ENCODE measurements around the gene NAGS. TPM values are rescaled to one million over a fixed set of nuclear protein-coding genes. Genes with fewer than 3 reads are reported as not detected.

NAGS gene
- polyA plus RNA-seq, 1 donor (not counting 4 experiments of a cell fraction or from before 2014, with no cell fraction given): 1.8 TPM

DNA sequence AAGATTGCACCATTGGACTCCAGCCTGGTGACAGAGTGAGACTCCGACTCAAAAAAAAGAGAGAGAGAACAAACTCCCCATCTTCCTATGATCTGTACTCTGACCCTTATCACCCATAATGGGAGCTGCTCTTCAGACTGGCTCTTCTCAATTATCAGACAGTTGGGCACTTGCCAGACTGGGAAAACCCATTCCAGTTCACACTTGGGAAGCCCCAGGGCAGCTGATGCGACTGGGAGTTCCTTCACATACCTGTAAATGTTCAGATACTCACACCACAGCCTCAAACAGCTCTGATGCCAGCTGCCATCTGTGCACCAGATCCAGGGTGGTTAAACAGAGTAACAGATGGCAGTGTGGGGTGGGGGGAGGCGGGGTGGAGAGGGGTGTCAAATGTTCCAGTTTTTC lies 34.2 kb downstream of the NAGS start:
- Histone ChIP-seq H3K9ac (ENCODE audit: control insufficient read depth, extremely low read depth, insufficient read depth, low read length) (no peak overlapping the region), H3K4me1 (ENCODE audit: control insufficient read depth, extremely low read depth, insufficient read depth, low read length) (peaks cover 23% of the 10 kb centered on the region), H3K9me3 (ENCODE audit: control insufficient read depth, low read depth, low read length) (no peaks in the 10 kb centered on the region), H3K27me3 (ENCODE audit: control insufficient read depth, extremely low read depth, insufficient read depth, low read length) (no peaks in the 10 kb centered on the region), H3K79me2 (ENCODE audit: control insufficient read depth, insufficient read depth, low read length) (peaks cover 35% of the 10 kb centered on the region), H3K9me1 (ENCODE audit: control insufficient read depth, extremely low read depth, insufficient read depth, low read length) (peaks cover 2% of the 10 kb centered on the region), H4K20me1 (ENCODE audit: control insufficient read depth, extremely low read depth, insufficient read depth, low read length) (peaks cover 2% of the 10 kb centered on the region), H2AFZ (ENCODE audit: control insufficient read depth, low read length) (no peak overlapping the region), H3K4me3 (ENCODE audit: control insufficient read depth in 2 of 3, extremely low read depth in 1 of 3, insufficient read depth in 2 of 3, low read depth in 1 of 3, low read length in 3 of 3) (no peak overlapping the region), H3K36me3 (ENCODE audit: control insufficient read depth in 2 of 2, extremely low read depth in 1 of 2, insufficient read depth in 2 of 2, low read length in 2 of 2) (peaks cover 12 to 18% of the 10 kb centered on the region in 2 experiments), H3K27ac (ENCODE audit: control insufficient read depth, insufficient read depth, low read length) (no peak overlapping the region), H3K4me2 (ENCODE audit: control insufficient read depth, extremely low read depth, insufficient read depth, low read depth, low read length) (no peak overlapping the region)
- DNase-seq (ENCODE audit: low read depth, low spot score) (no peak), FAIRE-seq (no peak)
- dilution Hi-C loops (cut with MboI; ENCODE audit: extremely low pct_ligation_motif_present, low sequenced_read_pairs): no loop called here
- TF ChIP-seq CTCF (optimal IDR thresholded peaks at IDR 0.05 in 1 of 3, IDR thresholded peaks at IDR 0.05 in 1 of 3, conservative IDR thresholded peaks at IDR 0.05 in 1 of 3; ENCODE audit: extremely low read depth in 1 of 3, insufficient read depth in 2 of 3, low read length in 3 of 3): no peak
- no peak for TF ChIP-seq EZH2 (IDR thresholded peaks at IDR 0.05; ENCODE audit: low read length)

GRCh38 chr17:44039829-44040635 lies 35.6 kb downstream of the NAGS start:
- H3K4me2 ChIP-seq (ENCODE audit: control insufficient read depth, extremely low read depth, insufficient read depth, low read depth, low read length): peak overlapping the region; percentile 58
- peaks cover 30% of the 10 kb centered on the region for H3K4me1 ChIP-seq (ENCODE audit: control insufficient read depth, extremely low read depth, insufficient read depth, low read length)
- H3K27me3 ChIP-seq (ENCODE audit: control insufficient read depth, extremely low read depth, insufficient read depth, low read length): no peaks in the 10 kb centered on the region
- no peak for DNase-seq (ENCODE audit: low read depth, low spot score)
- FAIRE-seq: peak; percentile 81
- dilution Hi-C loops (cut with MboI; ENCODE audit: extremely low pct_ligation_motif_present, low sequenced_read_pairs): no loop called here
- peaks cover 9 to 15% of the 10 kb centered on the region in 2 experiments for H3K36me3 ChIP-seq (ENCODE audit: control insufficient read depth in 2 of 2, extremely low read depth in 1 of 2, insufficient read depth in 2 of 2, low read length in 2 of 2)
- TF ChIP-seq CTCF (optimal IDR thresholded peaks at IDR 0.05 in 1 of 3, IDR thresholded peaks at IDR 0.05 in 1 of 3, conservative IDR thresholded peaks at IDR 0.05 in 1 of 3; ENCODE audit: extremely low read depth in 1 of 3, insufficient read depth in 2 of 3, low read length in 3 of 3): no peak
- TF ChIP-seq EZH2 (IDR thresholded peaks at IDR 0.05; ENCODE audit: low read length): no peak
- H3K27ac ChIP-seq (ENCODE audit: control insufficient read depth, insufficient read depth, low read length): peak overlapping the region; percentile 38
- H3K9ac ChIP-seq (ENCODE audit: control insufficient read depth, extremely low read depth, insufficient read depth, low read length): no peak overlapping the region
- H2AFZ ChIP-seq (ENCODE audit: control insufficient read depth, low read length): no peak overlapping the region
- H3K79me2 ChIP-seq (ENCODE audit: control insufficient read depth, insufficient read depth, low read length): peaks cover 47% of the 10 kb centered on the region
- no peaks in the 10 kb centered on the region for H3K9me3 ChIP-seq (ENCODE audit: control insufficient read depth, low read depth, low read length)
- peak overlapping the region in 2 of 3 experiments; percentile 9 to 37 for H3K4me3 ChIP-seq (ENCODE audit: control insufficient read depth in 2 of 3, extremely low read depth in 1 of 3, insufficient read depth in 2 of 3, low read depth in 1 of 3, low read length in 3 of 3)
- peaks cover 2% of the 10 kb centered on the region for H3K9me1 ChIP-seq (ENCODE audit: control insufficient read depth, extremely low read depth, insufficient read depth, low read length)
- H4K20me1 ChIP-seq (ENCODE audit: control insufficient read depth, extremely low read depth, insufficient read depth, low read length): peaks cover 8% of the 10 kb centered on the region
